HL-60 (cell line): ENCODE measurements around the gene DHRSX.

Source experiments
- DNase-seq, 2 experiments: peaks; one replicate each; pipeline ENCODE4 v3.0.0-alpha.2; 2010 to 2020; ENCODE audit warnings: low read depth in 1 of 2, low spot score in 1 of 2
- H3K27ac ChIP-seq: fragments of 250-450 bp; sonication (Bioruptor Pico); replicated peaks from 2 replicates; pipeline ENCODE4 v1.5.1; 2020; ENCODE audit warnings: mild to moderate bottlenecking, moderate library complexity
- H3K27me3 ChIP-seq: fragments of 250-450 bp; sonication (Bioruptor Pico); 2 replicates; pipeline ENCODE4 v1.5.1; 2021; ENCODE audit warnings: mild to moderate bottlenecking, moderate library complexity; ENCODE audit not compliant: insufficient read depth, poor library complexity, severe bottlenecking
- H3K4me3 ChIP-seq: replicated peaks from 2 replicates; pipeline ENCODE4 v1.5.1; 2011; ENCODE audit warnings: mild to moderate bottlenecking, control low read depth, low read length; ENCODE audit not compliant: insufficient read depth
- CTCF ChIP-seq: IDR thresholded peaks from one replicate; pipeline ENCODE4 v1.5.1; 2011; ENCODE audit warnings: low read length, control low read depth, inconsistent platforms; ENCODE audit not compliant: insufficient read depth
- GABPA ChIP-seq: IDR thresholded peaks from 2 replicates; pipeline ENCODE4 v1.6.1; 2012; ENCODE audit warnings: low read depth
- POLR2AphosphoS5 ChIP-seq: IDR thresholded peaks from 2 replicates; pipeline ENCODE4 v1.6.1; 2012; ENCODE audit warnings: low read depth
- SPI1 ChIP-seq: IDR thresholded peaks from 2 replicates; pipeline ENCODE4 v1.6.1; 2012; ENCODE audit warnings: low read depth, mild to moderate bottlenecking, borderline replicate concordance
- TF ChIP-seq, protein P1 (sequence below): IDR thresholded peaks from 2 replicates; pipeline ENCODE4 v1.6.1; 2012; ENCODE audit warnings: low read depth; ENCODE audit not compliant: insufficient replicate concordance

DHRSX gene

GRCh38 chrX:2327423-2327822, 173.4 kb downstream of the DHRSX start:
- H3K4me3 ChIP-seq, result no peak overlapping the region
- TF ChIP-seq POLR2AphosphoS5 (no peak), SPI1 (no peak), CTCF (no peak), GABPA (no peak)
- TF ChIP-seq, protein P1, sequence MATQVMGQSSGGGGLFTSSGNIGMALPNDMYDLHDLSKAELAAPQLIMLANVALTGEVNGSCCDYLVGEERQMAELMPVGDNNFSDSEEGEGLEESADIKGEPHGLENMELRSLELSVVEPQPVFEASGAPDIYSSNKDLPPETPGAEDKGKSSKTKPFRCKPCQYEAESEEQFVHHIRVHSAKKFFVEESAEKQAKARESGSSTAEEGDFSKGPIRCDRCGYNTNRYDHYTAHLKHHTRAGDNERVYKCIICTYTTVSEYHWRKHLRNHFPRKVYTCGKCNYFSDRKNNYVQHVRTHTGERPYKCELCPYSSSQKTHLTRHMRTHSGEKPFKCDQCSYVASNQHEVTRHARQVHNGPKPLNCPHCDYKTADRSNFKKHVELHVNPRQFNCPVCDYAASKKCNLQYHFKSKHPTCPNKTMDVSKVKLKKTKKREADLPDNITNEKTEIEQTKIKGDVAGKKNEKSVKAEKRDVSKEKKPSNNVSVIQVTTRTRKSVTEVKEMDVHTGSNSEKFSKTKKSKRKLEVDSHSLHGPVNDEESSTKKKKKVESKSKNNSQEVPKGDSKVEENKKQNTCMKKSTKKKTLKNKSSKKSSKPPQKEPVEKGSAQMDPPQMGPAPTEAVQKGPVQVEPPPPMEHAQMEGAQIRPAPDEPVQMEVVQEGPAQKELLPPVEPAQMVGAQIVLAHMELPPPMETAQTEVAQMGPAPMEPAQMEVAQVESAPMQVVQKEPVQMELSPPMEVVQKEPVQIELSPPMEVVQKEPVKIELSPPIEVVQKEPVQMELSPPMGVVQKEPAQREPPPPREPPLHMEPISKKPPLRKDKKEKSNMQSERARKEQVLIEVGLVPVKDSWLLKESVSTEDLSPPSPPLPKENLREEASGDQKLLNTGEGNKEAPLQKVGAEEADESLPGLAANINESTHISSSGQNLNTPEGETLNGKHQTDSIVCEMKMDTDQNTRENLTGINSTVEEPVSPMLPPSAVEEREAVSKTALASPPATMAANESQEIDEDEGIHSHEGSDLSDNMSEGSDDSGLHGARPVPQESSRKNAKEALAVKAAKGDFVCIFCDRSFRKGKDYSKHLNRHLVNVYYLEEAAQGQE, result no peak
- no peak for DNase-seq
- no peak overlapping the region for H3K27ac ChIP-seq
- H3K27me3 ChIP-seq, result no peaks in the 10 kb centered on the region

GRCh38 chrX:2325076-2325784, 175.5 kb downstream of the DHRSX start:
- H3K27me3 ChIP-seq, result no peaks in the 10 kb centered on the region
- H3K27ac ChIP-seq, result no peak overlapping the region
- TF ChIP-seq GABPA (no peak), SPI1 (no peak), CTCF (no peak), POLR2AphosphoS5 (no peak)
- TF ChIP-seq, protein P1, result no peak
- no peak overlapping the region for H3K4me3 ChIP-seq
- peak in 1 of 2 experiments; percentile 33 for DNase-seq

DNA sequence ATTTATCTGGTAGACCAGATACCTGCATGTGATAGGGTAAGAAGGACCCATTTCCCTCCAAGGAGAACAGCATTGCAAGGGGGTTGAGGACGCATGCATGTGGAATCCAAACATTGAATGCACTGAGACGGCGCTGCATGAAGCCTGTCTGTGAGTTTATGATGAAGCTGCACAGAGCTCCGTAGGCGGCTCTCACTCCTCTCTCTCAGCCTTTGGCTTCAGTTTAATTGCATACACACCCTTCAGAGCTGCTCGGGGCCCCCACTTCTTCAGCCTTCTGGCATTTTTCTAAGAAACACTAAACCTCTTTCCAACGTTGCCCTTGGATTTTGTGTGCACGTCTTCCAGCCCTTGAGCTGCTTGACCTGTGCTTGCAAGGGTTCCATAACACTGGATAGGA, 176.6 kb downstream of the DHRSX start:
- Histone ChIP-seq H3K27ac (no peak overlapping the region), H3K4me3 (no peak overlapping the region), H3K27me3 (no peaks in the 10 kb centered on the region)
- no peak for DNase-seq
- TF ChIP-seq POLR2AphosphoS5 (no peak), SPI1 (no peak), GABPA (no peak), CTCF (no peak)
- TF ChIP-seq, protein P1, result no peak
